Kidney epithelial cell (primary cell): ENCODE measurements around the gene SNHG17. TPM values are rescaled to one million over a fixed set of nuclear protein-coding genes. Genes with fewer than 3 reads are reported as not detected.
"Not testable (repeated sequence)": the region's sequence is repeated elsewhere in the genome, so short reads cannot be mapped to it uniquely, and the experiment has no call there.

Source experiments
- DNase-seq: peaks from one replicate; pipeline ENCODE4 v3.0.0-alpha.2; 2010; ENCODE audit warnings: low read depth
- H3K27me3 ChIP-seq: 2 replicates; pipeline ENCODE4 v1.6.0; 2011; ENCODE audit warnings: low read length; ENCODE audit not compliant: control insufficient read depth, insufficient read depth
- H3K36me3 ChIP-seq: 2 replicates; pipeline ENCODE4 v1.5.1; 2011; ENCODE audit warnings: low read length; ENCODE audit not compliant: control insufficient read depth, insufficient read depth
- H3K4me3 ChIP-seq: 2 replicates; pipeline ENCODE4 v1.5.1; 2011; ENCODE audit warnings: low read depth, mild to moderate bottlenecking, control low read depth, low read length
- CTCF ChIP-seq: IDR thresholded peaks from 2 replicates; pipeline ENCODE4 v1.5.1; 2011; ENCODE audit warnings: mild to moderate bottlenecking, moderate library complexity, low read length, control low read depth, inconsistent platforms; ENCODE audit not compliant: insufficient read depth, poor library complexity, severe bottlenecking
- total RNA-seq: library from RNA; depleted of rRNA; stranded (reverse); fragments of >200 nt; gene quantifications from 2 replicates; pipeline ENCODE4 v1.2.3, GENCODE V29; 2015

The SNHG17 gene
- total RNA-seq, 1 donor from 2014 or later, result 34.2 TPM

DNA sequence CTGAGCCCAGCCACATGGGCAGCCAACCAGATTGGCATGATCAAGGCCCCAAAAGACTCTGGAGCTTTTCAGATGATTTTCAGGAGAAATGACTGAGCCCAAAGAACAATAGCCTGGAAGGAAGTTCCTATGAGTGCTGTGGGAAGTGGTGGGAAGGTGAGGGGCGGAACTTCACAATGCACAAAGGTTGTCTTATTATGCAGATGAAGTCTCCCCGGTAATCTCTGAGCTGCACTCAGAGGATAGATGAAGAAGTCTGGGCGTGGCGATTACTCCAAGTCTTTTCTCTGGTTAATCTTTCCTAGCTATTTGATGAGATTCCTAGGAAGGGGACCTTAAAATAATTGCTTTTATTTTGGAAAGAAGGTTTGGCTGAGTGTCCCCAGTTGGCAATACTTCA, 52.0 kb downstream of the SNHG17 start:
- Histone ChIP-seq H3K27me3 (no peaks in the 10 kb centered on the region), H3K4me3 (no peak overlapping the region), H3K36me3 (no peaks in the 10 kb centered on the region)
- no peak for TF ChIP-seq CTCF
- DNase-seq, result no peak

DNA sequence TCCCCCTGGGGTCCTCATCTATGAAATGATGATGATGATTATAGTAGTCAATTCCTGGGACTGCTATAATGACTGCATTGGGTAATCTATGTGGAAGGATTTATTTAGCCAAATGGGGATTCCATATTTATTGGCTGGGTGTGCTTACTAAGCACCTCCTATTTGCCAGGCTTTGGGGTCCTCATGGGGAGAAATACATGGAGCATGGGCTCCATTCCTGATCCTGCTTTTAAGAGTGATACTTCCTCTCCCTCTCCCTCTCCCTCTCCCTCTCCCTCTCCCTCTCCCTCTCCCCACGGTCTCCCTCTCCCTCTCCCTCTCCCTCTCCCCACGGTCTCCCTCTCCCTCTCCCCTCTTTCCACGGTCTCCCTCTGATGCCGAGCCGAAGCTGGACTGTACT, 57.3 kb downstream of the SNHG17 start:
- not testable (repeated sequence) for DNase-seq, H3K4me3 ChIP-seq, H3K36me3 ChIP-seq
- H3K27me3 ChIP-seq, result peaks cover 10% of the 10 kb centered on the region

- H3K36me3 ChIP-seq, result no peaks in the 10 kb centered on the region
- no peak for TF ChIP-seq CTCF
- no peak for DNase-seq
- no peak overlapping the region for H3K4me3 ChIP-seq
- peaks cover 10% of the 10 kb centered on the region for H3K27me3 ChIP-seq
Measured at GRCh38 chr20:38377039-38377685, 58.0 kb downstream of the SNHG17 start.

GRCh38 chr20:38373898-38374297, 61.2 kb downstream of the SNHG17 start:
- H3K4me3 ChIP-seq, result no peak overlapping the region
- H3K36me3 ChIP-seq, result no peaks in the 10 kb centered on the region
- TF ChIP-seq CTCF, result no peak
- peaks cover 10% of the 10 kb centered on the region for H3K27me3 ChIP-seq
- no peak for DNase-seq

DNA sequence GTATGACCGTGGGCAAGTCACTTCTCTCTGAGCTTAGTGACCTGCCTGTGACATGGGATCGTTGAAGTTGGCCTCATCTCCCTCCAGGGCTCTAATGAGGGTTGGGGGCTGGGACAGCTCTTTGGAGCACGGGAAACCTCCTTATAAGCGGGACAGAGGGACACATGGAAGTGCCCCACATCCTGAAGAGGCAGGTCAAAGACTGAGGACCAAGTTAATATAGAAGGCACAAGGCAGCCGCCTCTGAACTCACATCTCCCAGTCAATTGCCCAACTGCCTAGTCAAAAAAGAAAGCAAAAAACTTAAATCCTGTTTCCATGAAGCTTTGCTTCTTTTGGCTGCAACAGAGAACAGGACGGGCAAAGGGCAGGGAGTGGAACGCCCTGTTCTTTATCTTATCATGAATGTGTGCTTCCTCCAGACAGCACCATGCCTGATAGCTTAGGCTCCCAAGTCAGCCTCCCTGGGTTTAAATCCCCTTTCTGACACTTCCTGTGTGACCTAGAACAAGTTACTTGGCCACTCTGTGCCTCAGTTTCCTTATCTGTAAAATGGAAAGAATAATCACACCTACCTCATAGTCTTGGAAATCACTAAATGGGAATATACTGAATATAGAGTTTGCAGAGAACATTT, 61.8 kb downstream of the SNHG17 start:
- DNase-seq, result no peak
- Histone ChIP-seq H3K36me3 (no peaks in the 10 kb centered on the region), H3K4me3 (no peak overlapping the region), H3K27me3 (peaks cover 10% of the 10 kb centered on the region)
- no peak for TF ChIP-seq CTCF

DNA sequence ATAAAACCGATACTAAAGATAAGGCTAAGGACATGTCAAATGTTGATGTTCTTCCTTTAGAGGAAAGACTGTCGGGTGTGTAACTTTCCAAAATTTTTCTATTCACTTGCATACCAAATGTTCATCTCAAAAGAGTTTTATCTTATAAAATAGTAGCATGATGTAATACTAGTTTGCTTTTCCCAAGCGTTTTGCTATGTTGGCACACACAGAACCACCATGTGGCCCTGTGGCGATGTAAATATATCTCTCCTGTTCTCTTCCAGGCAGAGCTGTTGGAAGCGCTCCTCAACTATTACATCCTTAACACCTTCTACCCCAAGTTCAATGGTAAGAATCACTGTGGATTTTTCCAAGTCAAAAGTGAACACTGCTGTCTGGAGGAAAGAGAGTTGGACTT, 62.3 kb downstream of the SNHG17 start:
- Histone ChIP-seq H3K4me3 (no peak overlapping the region), H3K27me3 (peaks cover 10% of the 10 kb centered on the region), H3K36me3 (no peaks in the 10 kb centered on the region)
- no peak for TF ChIP-seq CTCF
- no peak for DNase-seq

Other genes with a start within 250 kb of the SNHG17 start
- gene KIAA1755, start 174.6 kb downstream of the SNHG17 start, total RNA-seq, result 1.4 and 2.1 TPM in 2 replicates
- gene BPI, start 131.2 kb downstream of the SNHG17 start, total RNA-seq, result not detected in 2 replicates
- not detected in 2 replicates for gene LBP, start 88.8 kb downstream of the SNHG17 start, total RNA-seq
- gene RALGAPB, start 37.5 kb upstream of the SNHG17 start, total RNA-seq, result 32.9 and 35.1 TPM in 2 replicates
- gene ADIG, start 145.9 kb upstream of the SNHG17 start, total RNA-seq, result not detected in 2 replicates
- gene ARHGAP40, start 166.5 kb upstream of the SNHG17 start, total RNA-seq, result 2.8 and 5.6 TPM in 2 replicates